Skeletal muscle satellite cell (primary cell): Measurements from ENCODE around the gene CANT1. TPM values are rescaled to one million over a fixed set of nuclear protein-coding genes. Genes with fewer than 3 reads are reported as not detected.
A peak's percentile ranks its signal among the peaks of the same experiment; 100 is the strongest.

Source experiments
- H3K27me3 ChIP-seq: 2 replicates; pipeline ENCODE4 v1.7.0; 2013; ENCODE audit warnings: low read length; ENCODE audit not compliant: control insufficient read depth, insufficient read depth
- H3K36me3 ChIP-seq: 2 replicates; pipeline ENCODE4 v1.7.0; 2013; ENCODE audit warnings: mild to moderate bottlenecking, control low read depth, low read length; ENCODE audit not compliant: insufficient read depth
- H3K4me1 ChIP-seq: 2 replicates; pipeline ENCODE4 v1.7.0; 2013; ENCODE audit warnings: low read length; ENCODE audit not compliant: control insufficient read depth, insufficient read depth
- H3K4me2 ChIP-seq: 2 replicates; pipeline ENCODE4 v1.7.0; 2013; ENCODE audit warnings: mild to moderate bottlenecking, low read length
- H3K4me3 ChIP-seq: 2 replicates; pipeline ENCODE4 v1.7.0; 2013; ENCODE audit warnings: low read length
- H3K9ac ChIP-seq: 2 replicates; pipeline ENCODE4 v1.7.0; 2013; ENCODE audit warnings: mild to moderate bottlenecking, low read depth, low read length, moderate library complexity
- H3K9me3 ChIP-seq: replicated peaks from 2 replicates; pipeline ENCODE4 v1.7.0; 2013; ENCODE audit warnings: mild to moderate bottlenecking, control low read depth, low read length
- total RNA-seq: library from RNA; depleted of rRNA; stranded (reverse); fragments of >200 nt; gene quantifications from 2 replicates; pipeline ENCODE4 v1.2.3, GENCODE V29; 2012; rRNA removed

The CANT1 gene
- total RNA-seq = 45.0 and 47.4 TPM in 2 replicates

GRCh38 chr17:79009397-79010303, at the start of gene CANT1:
Gene CANT1 (minus strand): TSS chr17:79009764. CDS start chr17:78997622, 12,142 bp downstream.
- Histone ChIP-seq H3K4me2 (peak within 1 kb of the TSS; percentile 95), H3K9ac (peak within 1 kb of the TSS; percentile 99), H3K36me3 (peaks cover 15% of the 10 kb centered on the region), H3K4me1 (peaks cover 34% of the 10 kb centered on the region), H3K27me3 (no peaks in the 10 kb centered on the region), H3K9me3 (peaks cover 7% of the 10 kb centered on the region), H3K4me3 (peak within 1 kb of the TSS; percentile 100)

- Histone ChIP-seq H3K9ac (no peak overlapping the region), H3K4me3 (no peak overlapping the region), H3K27me3 (peaks cover 2% of the 10 kb centered on the region), H3K36me3 (no peaks in the 10 kb centered on the region), H3K4me1 (peaks cover 2% of the 10 kb centered on the region), H3K9me3 (peaks cover 3% of the 10 kb centered on the region), H3K4me2 (no peak overlapping the region)
Measured at GRCh38 chr17:79057737-79058385, 48.3 kb upstream of the CANT1 start.

GRCh38 chr17:79055197-79055596, 45.6 kb upstream of the CANT1 start:
- Histone ChIP-seq H3K36me3 (no peaks in the 10 kb centered on the region), H3K9ac (no peak overlapping the region), H3K4me1 (peaks cover 2% of the 10 kb centered on the region), H3K9me3 (peaks cover 3% of the 10 kb centered on the region), H3K27me3 (peaks cover 2% of the 10 kb centered on the region), H3K4me2 (no peak overlapping the region), H3K4me3 (no peak overlapping the region)

- Histone ChIP-seq H3K4me3 (no peak overlapping the region), H3K4me2 (no peak overlapping the region), H3K9me3 (peaks cover 3% of the 10 kb centered on the region), H3K27me3 (peaks cover 10% of the 10 kb centered on the region), H3K9ac (no peak overlapping the region), H3K4me1 (peaks cover 2% of the 10 kb centered on the region), H3K36me3 (no peaks in the 10 kb centered on the region)
Measured at GRCh38 chr17:79054200-79054960, 44.8 kb upstream of the CANT1 start.

GRCh38 chr17:79053251-79053925, 43.8 kb upstream of the CANT1 start:
- H3K36me3 ChIP-seq = no peaks in the 10 kb centered on the region
- H3K27me3 ChIP-seq = peaks cover 13% of the 10 kb centered on the region
- no peak overlapping the region for H3K9ac ChIP-seq
- H3K4me1 ChIP-seq = peaks cover 2% of the 10 kb centered on the region
- no peak overlapping the region for H3K4me3 ChIP-seq
- H3K4me2 ChIP-seq = no peak overlapping the region
- H3K9me3 ChIP-seq = peaks cover 3% of the 10 kb centered on the region

GRCh38 chr17:79052131-79052530, 42.6 kb upstream of the CANT1 start:
- Histone ChIP-seq H3K4me3 (no peak overlapping the region), H3K36me3 (no peaks in the 10 kb centered on the region), H3K9ac (no peak overlapping the region), H3K4me1 (peaks cover 2% of the 10 kb centered on the region), H3K27me3 (peaks cover 19% of the 10 kb centered on the region), H3K9me3 (peaks cover 3% of the 10 kb centered on the region), H3K4me2 (no peak overlapping the region)

- no peak overlapping the region for H3K9ac ChIP-seq
- H3K9me3 ChIP-seq = peaks cover 3% of the 10 kb centered on the region
- no peaks in the 10 kb centered on the region for H3K36me3 ChIP-seq
- peaks cover 26% of the 10 kb centered on the region for H3K27me3 ChIP-seq
- no peak overlapping the region for H3K4me2 ChIP-seq
- no peak overlapping the region for H3K4me3 ChIP-seq
- H3K4me1 ChIP-seq = peaks cover 4% of the 10 kb centered on the region
Measured at GRCh38 chr17:79051306-79051705, 41.7 kb upstream of the CANT1 start.

- Histone ChIP-seq H3K27me3 (peaks cover 26% of the 10 kb centered on the region), H3K4me3 (no peak overlapping the region), H3K36me3 (no peaks in the 10 kb centered on the region), H3K4me2 (no peak overlapping the region), H3K4me1 (peaks cover 8% of the 10 kb centered on the region), H3K9ac (no peak overlapping the region), H3K9me3 (peaks cover 3% of the 10 kb centered on the region)
Measured at GRCh38 chr17:79050551-79050950, 41.0 kb upstream of the CANT1 start.

GRCh38 chr17:79049821-79050220, 40.3 kb upstream of the CANT1 start:
- peaks cover 3% of the 10 kb centered on the region for H3K9me3 ChIP-seq
- H3K36me3 ChIP-seq = no peaks in the 10 kb centered on the region
- H3K4me2 ChIP-seq = no peak overlapping the region
- H3K4me1 ChIP-seq = peaks cover 8% of the 10 kb centered on the region
- H3K9ac ChIP-seq = no peak overlapping the region
- no peak overlapping the region for H3K4me3 ChIP-seq
- H3K27me3 ChIP-seq = peaks cover 32% of the 10 kb centered on the region

GRCh38 chr17:79048826-79049755, 39.5 kb upstream of the CANT1 start:
- H3K9ac ChIP-seq = no peak overlapping the region
- peaks cover 8% of the 10 kb centered on the region for H3K4me1 ChIP-seq
- no peak overlapping the region for H3K4me2 ChIP-seq
- H3K4me3 ChIP-seq = no peak overlapping the region
- peaks cover 39% of the 10 kb centered on the region for H3K27me3 ChIP-seq
- no peaks in the 10 kb centered on the region for H3K36me3 ChIP-seq
- H3K9me3 ChIP-seq = no peaks in the 10 kb centered on the region
